PFSK-1 (cell line): Measurements from ENCODE around the gene SND1.

ENCODE experiments used
- FOXP2 ChIP-seq: optimal IDR thresholded peaks from 2 replicates; pipeline ENCODE3; 2011; ENCODE audit warnings: borderline replicate concordance, control low read depth, inconsistent platforms; ENCODE audit not compliant: insufficient read depth; ENCODE audit errors: extremely low read length, extremely low read depth
- POLR2AphosphoS5 ChIP-seq: IDR thresholded peaks from 2 replicates; pipeline ENCODE4 v1.6.1; 2012; ENCODE audit warnings: low read depth, mild to moderate bottlenecking, control low read depth, low read length, moderate library complexity
- SIN3A ChIP-seq: IDR thresholded peaks from 2 replicates; pipeline ENCODE4 v1.6.1; 2012; ENCODE audit warnings: mild to moderate bottlenecking, low read length, moderate library complexity, borderline replicate concordance; ENCODE audit not compliant: insufficient read depth
- TAF1 ChIP-seq: IDR thresholded peaks from 2 replicates; pipeline ENCODE4 v1.6.1; 2012; ENCODE audit warnings: low read length, control low read depth, borderline replicate concordance; ENCODE audit not compliant: insufficient read depth
- TF ChIP-seq, protein P1 (sequence below), 2 experiments: IDR thresholded peaks; 2 replicates each; pipeline versions ENCODE4 v1.6.1 to v1.8.0; 2011 to 2012; ENCODE audit warnings: low read depth in 2 of 2, low read length in 2 of 2, control low read depth in 1 of 2, inconsistent platforms in 1 of 2, mild to moderate bottlenecking in 1 of 2, moderate library complexity in 1 of 2; ENCODE audit not compliant: insufficient read depth in 1 of 2

DNA sequence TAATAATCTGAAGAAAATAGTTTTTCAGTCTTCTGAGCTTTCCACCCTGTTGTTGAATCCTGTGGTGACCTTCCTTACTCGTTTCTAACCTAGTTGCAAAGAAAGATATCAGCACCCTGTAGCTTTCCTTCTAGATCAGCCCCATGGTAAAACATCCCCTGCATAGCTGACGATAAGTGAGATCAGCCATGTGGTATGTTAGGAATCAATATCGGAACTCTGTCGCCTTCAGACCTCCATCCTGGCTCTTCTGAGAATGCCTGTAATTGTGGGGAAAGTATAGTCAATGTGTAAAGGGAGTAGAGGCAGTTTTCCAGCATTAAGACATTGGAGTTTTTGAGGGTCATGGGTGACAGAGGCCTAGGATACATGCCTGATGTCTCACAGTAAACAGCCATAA, 227.4 kb downstream of the SND1 start:
- TF ChIP-seq POLR2AphosphoS5, result no peak
- no peak for TF ChIP-seq FOXP2
- TF ChIP-seq, protein P1, sequence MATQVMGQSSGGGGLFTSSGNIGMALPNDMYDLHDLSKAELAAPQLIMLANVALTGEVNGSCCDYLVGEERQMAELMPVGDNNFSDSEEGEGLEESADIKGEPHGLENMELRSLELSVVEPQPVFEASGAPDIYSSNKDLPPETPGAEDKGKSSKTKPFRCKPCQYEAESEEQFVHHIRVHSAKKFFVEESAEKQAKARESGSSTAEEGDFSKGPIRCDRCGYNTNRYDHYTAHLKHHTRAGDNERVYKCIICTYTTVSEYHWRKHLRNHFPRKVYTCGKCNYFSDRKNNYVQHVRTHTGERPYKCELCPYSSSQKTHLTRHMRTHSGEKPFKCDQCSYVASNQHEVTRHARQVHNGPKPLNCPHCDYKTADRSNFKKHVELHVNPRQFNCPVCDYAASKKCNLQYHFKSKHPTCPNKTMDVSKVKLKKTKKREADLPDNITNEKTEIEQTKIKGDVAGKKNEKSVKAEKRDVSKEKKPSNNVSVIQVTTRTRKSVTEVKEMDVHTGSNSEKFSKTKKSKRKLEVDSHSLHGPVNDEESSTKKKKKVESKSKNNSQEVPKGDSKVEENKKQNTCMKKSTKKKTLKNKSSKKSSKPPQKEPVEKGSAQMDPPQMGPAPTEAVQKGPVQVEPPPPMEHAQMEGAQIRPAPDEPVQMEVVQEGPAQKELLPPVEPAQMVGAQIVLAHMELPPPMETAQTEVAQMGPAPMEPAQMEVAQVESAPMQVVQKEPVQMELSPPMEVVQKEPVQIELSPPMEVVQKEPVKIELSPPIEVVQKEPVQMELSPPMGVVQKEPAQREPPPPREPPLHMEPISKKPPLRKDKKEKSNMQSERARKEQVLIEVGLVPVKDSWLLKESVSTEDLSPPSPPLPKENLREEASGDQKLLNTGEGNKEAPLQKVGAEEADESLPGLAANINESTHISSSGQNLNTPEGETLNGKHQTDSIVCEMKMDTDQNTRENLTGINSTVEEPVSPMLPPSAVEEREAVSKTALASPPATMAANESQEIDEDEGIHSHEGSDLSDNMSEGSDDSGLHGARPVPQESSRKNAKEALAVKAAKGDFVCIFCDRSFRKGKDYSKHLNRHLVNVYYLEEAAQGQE (IDR thresholded peaks at IDR 0.05; ENCODE audit: insufficient read depth in 1 of 2, low read depth in 2 of 2, low read length in 2 of 2), result no peak
- no peak for TF ChIP-seq SIN3A
- TF ChIP-seq TAF1, result no peak
